HG03060 (cell line): ENCODE results near the gene TNFAIP1.
A peak's percentile ranks its signal among the peaks of the same experiment; 100 is the strongest.
"Not testable (repeated sequence)": the region's sequence is repeated elsewhere in the genome, so short reads cannot be mapped to it uniquely, and the experiment has no call there.

Source experiments
- ATAC-seq: cut with Tn5 transposase; IDR thresholded peaks from one replicate; pipeline ENCODE4 v1.9.1; 2021; ENCODE audit warnings: low read depth, moderate number of reproducible peaks; ENCODE audit not compliant: unreplicated experiment

TNFAIP1 gene, protein sequence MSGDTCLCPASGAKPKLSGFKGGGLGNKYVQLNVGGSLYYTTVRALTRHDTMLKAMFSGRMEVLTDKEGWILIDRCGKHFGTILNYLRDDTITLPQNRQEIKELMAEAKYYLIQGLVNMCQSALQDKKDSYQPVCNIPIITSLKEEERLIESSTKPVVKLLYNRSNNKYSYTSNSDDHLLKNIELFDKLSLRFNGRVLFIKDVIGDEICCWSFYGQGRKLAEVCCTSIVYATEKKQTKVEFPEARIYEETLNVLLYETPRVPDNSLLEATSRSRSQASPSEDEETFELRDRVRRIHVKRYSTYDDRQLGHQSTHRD

DNA sequence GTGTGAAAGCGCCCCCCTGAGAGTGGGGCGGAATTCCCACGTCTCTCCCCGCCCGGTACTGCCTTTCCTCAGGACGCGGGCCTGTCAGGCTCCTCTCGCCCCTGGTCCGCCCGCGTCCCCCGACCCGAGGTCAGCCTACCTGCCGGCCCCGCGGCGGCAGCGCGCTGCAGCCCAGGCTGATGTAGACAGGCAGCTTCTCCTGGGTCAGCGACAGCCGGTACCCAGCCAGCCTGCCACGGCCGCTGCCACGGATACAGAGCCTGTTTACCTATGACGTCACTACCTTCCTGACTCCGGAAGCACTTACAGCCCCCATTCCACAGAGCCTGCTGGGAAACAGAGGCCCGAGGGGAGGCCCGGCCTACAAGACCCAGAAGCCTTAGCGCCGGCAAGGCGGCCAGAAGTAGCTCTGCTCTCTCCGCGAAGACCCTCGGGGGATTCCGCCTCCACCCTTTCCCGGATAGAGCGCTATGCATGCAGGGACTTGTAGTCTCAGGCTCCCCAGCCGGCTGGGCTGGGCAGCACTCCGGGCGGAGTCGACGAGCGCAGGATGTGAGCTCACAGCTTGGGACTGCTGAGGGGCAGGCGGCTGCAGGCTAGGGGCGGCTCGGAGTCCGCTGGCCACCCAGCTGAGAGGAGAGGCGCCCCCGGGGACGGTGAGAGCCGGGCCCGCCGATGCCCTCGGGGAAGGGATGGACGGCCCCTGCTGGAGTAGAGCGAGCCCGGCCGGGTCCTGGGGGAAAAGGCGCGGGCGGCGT lies at the start of gene TNFAIP1, which contains the start of gene IFT20:
Gene TNFAIP1 (plus strand): TSS at position 561 of the 758 bp plus-strand sequence. CDS start 3,761 bp downstream, outside the sequence.
Gene IFT20 (minus strand): TSS at position 272 of the 758 bp plus-strand sequence. CDS start 3,487 bp downstream, outside the sequence.
- peak; percentile 94 for ATAC-seq

DNA sequence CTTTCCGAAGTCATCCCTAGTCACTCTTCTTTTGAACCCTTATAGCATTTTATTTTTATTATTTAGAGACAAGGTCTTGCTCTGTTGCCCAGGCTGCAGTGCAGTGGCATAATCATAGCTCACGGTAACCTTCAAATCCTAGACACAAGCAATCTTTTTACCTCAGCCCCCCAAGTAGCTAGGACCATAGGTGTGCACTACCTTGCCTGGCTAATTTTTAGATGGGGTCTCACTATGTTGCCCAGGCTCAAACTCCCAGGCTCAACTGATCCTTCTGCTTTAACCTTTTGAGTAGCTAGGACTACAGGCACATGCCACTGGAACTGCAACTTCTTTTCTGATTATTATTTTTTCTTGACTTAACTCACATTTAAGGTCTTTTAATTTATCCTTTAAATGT lies 49.6 kb upstream of the TNFAIP1 start:
- ATAC-seq, result no peak

DNA sequence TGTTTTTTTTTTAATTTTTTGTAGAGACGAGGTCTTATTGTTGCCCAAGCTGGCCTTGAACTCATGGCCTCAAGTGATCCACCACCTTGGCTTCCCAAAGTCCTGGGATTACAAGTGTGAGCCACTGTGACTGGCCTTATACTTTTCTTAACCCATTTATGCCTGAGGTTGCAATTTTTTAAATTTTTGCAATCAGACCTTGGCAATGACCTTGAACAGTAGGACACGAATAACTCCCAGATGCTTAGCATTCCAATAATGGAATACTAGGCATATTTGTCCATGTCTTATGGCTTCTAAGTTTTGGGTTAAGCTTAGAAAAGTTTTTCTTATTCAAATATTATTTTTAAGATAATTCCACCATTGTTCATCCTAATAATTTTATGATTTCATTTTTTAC lies 44.9 kb upstream of the TNFAIP1 start:
- no peak for ATAC-seq

DNA sequence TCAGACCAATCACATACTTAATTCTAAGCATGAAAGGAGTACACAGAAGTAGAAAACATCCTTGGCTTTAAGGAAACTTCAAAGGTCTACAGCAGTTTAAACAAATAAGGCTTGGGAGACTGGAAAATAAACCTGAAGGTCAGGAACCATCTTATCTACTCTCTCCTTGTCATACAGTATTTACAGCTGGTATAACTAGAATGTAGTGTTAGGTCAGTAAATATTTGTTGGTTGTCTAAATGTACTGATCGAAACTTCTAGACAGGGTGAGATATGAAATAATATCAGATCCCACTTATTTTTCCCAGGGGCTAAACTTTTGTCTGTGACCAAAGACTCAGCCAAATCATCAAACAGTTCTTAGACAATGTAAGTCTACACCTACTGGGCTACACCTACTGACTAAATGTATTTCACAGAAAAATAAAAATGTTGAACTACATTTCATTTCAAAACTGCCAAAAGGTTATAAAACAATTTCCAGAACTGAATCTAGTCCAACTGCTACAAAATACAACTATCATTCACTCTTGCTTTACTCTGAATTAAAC lies 43.7 kb upstream of the TNFAIP1 start:
- no peak for ATAC-seq

DNA sequence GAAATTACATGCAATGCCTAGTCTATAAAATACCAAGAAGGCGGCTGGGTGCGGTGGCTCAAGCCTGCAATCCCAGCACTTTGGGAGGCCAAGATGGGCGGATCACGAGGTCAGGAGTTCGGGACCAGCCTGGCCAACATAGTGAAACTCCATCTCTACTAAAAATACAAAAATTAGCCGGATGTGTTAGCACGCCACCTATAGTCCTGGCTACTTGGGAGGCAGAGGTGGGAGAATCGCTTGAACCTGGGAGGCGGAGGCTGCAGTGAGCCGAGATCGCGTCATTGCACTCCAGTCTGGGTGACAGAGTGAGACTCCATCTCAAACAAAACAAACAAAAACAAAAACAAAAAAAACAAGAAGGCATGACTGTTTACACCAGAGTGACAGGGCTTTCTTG lies 42.7 kb upstream of the TNFAIP1 start:
- ATAC-seq, result not testable (repeated sequence)

DNA sequence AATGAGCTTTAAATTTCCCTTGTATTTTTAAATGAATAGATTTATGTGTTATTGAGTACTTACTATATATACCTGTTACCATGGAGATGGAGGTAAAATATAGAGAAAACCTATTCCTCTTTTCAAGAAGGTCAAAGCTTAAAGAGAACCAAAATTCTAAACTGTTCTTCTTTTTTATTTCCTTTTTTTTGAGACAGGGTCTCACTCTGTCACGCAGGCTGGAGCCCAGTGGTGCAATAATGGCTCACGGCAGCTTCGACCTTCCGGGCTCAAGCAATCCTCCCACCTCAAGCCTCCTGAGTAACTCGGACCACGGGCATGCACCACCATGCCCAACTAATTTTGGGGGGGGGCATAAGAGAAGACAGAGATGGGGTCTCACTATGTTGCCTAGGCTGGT lies 41.6 kb upstream of the TNFAIP1 start:
- no peak for ATAC-seq

DNA sequence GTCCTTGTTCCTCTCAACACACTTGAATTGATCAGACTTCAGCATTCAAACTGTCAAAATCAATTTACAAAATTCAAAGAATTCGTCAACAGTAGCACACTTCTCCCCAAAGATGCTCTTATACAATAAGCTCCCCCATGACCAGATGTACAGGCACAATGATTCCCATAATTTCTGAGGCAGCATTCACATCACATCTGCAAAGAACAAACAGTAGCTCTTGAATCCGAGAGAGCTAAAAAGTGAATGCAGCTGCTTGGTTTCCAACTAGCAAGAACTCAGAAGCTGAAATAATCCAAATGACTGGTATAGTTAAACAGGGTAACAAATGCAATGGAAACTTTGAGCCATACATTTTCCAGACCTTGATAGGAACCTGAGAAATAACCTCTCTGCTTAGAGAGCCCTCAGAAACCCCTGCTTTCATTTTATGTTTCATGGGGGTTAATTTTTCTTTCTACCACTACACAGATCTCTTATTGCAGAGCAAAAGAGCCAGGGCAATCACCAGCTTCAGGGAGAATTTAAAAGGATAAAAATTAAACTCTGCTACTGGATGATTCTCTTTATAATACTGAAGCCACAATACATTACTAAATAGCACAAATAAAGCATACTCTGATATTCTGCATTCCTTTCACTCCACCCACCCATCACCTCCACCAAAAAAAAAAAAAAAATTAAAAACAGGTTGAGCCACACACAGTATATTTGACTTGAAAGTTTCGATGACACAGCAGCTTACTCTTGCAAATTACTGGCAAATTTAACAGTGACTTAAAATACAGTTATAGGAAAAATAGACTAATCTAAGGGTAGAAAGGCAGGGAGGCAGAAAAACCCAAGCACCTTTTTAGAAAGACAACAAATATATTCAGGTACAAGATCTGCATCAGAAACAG lies 39.6 kb upstream of the TNFAIP1 start:
- no peak for ATAC-seq

DNA sequence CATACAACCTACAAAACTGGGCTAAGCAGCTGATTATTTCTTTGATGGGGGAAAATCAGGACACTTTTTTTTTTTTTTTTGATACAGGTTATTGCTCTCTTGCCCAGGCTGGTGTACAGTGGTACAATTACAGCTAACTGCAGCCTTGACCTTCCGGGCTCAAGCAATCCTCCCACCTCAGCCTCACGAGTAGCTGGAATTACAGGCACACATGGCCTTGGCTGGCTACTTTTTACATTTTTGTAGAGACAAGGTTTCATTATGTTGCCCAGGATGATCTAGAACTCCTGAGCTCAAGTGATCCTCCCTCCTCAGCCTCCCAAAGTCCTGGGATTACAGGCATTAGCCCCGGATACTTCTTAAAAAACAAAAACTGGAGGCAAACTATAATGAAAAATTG lies 37.1 kb upstream of the TNFAIP1 start:
- no peak for ATAC-seq

DNA sequence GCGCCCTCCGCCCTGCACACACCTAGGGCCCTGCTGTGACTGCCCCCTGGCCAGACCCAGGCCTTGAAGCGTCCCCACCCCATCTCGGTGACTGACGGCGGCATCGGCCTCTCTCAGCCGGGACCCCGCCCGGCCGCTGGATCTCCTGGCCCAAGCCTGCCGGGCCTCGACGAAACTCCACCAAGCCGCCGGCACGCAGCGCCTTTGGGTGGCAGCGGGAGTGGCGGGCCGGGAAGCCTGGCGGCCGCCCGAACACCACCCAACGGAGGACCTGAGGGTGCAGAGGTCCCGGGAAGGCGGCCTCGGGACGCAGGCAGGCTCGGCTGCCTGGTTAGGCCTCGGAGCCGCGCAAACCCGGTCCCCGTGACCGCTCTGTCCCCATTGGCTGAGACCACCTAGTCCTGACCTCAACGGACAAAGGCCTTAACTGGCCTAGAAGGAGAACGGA lies 28.6 kb upstream of the TNFAIP1 start:
- ATAC-seq, result no peak

DNA sequence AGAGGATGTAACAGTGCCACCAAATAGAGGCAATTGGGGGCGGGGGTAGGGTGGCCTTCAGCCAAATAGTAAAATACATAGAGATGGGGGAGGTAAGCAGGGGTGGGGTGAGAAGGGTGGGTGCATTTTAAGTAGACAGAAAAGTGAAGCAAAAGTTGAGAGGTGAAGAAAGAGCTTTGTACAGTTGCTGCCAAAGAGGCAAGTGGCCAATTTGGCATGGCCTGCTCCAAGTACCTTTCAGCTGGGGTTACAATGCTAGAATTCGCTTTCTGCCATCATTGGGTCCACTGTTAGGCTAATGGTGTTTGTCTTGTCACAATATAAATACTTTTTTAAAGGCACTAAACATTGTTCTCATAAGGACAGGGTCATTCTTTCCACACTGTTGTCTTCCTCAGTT lies 21.7 kb upstream of the TNFAIP1 start:
- ATAC-seq, result no peak

DNA sequence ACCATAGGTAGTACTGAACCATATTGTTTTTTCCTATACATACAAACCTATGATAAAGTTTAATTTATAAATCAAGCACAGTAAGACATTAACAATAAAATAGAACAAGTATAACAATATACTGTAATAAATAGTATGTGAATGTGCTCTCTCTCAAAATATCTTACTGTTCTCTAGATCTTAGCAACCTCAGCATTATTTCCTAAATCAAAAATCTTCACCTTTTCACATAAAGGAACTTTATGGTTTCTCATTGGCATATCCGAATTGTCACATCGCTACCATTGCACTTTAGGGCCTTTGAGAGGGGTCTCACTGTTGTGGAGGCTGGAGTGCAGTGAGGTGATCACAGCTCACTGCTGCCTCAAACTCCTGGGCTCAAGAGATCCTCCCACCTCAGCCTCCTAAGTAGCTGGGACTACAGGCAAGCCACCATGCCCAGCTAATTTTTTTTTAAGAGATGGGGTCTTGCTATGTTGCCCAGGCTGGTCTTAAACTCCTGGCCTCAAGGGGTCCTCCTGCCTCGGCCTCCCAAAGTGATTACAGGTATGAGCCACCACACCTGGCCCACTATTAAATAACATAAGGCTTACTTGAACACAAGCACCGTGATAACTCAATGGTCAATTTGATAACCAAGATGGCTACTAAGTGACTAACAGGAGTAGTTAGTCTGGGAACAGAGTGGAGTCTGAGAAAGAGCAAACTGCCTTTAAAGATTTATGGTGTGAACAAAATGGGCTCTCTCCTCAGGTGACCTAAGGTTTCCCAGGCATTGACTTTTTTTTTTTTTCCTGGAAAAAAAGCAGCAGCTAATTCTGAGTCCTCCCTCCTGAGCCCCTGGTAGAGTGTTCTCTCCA lies 19.5 kb upstream of the TNFAIP1 start:
- ATAC-seq, result no peak

DNA sequence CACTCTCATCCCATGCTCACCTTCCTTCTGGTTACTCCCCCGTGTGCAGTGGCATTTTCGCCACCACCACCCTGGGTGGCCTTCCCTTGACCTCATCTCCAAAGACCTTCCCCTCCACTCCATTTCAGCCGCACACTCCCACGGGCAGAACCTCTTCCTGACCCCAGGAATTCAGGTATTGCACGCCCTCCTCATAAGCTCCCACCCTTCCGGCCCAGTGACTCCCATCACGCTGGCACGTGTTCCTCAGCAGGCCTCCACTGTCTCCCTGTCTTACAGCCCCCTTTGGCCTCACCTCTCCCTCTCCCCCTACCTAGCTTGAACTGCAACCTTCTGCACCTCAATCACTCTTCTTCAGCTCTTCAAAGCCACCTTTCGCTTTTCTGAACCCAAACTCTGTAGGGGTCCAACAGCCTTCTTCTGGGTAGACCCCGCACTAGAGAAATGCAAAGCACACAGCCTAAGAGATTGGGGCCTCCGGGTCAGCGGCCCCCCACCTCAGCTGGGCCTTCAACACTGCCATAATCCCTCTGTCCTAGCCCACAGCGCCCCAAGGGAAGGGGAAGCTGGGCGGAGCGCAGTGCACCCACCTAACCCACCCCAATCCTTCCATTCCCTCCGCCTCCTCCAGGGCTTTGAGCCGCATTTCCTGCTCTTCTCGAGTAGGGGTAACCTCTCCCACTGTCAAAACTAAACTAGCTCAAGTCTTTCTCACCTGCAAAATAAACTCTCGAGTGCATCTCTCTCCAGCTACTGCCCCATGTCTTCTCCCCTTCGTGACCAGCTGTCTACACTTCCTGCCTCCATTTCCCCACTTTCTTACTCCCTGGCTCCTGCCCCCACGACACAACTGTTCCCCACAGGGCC lies 18.2 kb upstream of the TNFAIP1 start:
- no peak for ATAC-seq

DNA sequence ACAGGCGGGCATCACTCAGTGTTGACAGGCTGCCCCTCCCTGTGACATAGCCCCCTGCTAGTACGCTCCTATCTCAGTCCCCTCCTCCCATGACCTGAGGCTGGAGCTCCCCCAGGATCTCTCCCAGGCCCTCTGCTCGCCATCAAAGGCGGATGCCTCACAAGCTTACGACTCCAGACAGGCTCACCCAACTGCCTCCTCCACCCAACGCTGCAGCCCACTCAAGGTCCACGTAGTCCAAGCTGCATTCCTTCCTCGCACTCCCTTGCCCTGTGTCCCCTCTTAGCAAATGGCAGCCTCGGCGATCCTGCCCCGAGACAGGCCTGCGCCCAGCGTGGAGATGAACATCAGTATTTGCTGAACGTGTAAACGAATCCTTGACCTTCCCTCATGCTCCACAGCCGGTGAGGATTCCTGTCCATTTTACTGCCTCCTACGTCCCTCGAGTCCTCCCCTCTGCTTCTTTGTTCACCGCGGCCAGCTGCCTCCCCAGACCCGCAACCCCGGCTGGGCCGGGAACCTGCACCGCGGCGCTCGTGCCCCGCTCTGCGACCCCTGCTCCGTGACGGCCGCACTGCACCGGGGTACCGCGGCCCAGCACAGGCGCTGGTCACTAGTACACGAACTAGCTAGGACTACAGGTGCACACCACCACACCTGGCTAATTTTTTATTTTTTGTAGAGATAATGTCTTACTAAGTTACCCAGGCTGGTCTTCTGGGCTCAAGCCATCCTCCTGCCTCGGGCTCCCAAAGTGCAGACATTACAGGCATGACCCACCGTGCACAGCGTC lies 17.4 kb upstream of the TNFAIP1 start:
- no peak for ATAC-seq

DNA sequence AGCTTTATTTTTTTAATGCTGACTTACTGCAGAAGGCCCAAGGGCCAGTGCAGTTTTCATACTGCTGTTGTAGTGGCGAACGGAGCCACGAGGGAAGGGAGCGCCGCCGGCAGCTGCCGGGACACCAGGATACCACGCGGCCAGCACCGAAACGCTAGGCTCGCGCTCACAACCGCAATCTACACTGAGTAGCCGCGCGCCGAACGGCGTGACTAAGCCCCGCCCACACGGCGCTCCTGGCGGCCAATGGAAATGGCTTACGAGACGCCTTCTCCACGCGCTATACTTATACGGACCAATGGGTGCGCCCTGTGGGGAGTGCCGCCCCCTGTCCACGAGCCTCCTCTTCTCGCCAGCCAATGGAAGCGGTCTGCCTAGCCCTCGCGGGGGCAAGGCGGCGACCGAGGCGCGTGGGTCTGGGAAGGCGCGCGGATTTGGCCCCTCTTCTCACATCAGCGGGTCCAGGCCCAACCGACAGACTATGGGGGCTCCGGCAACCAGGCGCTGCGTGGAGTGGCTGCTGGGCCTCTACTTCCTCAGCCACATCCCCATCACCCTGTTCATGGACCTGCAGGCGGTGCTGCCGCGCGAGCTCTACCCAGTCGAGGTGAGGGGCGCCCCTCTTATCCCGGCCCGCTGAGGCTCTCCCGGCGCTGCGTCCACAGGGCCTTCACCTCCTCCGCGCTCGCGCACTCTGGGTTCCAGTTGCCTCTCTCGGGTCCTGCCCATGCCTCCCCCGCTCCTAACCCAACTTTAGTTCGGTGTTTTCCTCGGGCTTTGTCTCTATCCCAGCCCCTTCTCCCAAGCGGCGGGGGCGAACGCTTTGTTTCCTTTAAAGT lies 16.6 kb upstream of the TNFAIP1 start, which contains the start of gene TMEM97:
Gene TMEM97 (plus strand): TSS at position 442 of the 839 bp plus-strand sequence. CDS start 40 bp downstream, at position 482.
- ATAC-seq, result peak; percentile 92

DNA sequence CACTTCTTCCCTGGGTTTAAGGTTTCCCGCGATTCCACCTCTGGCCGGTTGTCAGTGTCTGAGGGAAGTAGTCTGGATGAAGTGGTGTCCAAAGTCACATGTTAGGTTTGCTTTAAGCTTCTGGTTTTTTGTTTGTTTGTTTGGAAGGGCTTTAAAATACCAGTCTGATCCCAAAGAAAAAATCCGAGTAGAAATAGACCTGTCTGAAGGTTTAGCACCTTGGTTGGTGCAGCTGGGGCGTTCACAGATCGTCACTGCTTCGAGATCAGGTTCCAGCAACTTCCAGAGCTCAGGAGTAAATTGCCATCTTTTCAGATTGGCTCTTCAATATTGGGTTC lies 16.0 kb upstream of the TNFAIP1 start:
- ATAC-seq, result no peak

DNA sequence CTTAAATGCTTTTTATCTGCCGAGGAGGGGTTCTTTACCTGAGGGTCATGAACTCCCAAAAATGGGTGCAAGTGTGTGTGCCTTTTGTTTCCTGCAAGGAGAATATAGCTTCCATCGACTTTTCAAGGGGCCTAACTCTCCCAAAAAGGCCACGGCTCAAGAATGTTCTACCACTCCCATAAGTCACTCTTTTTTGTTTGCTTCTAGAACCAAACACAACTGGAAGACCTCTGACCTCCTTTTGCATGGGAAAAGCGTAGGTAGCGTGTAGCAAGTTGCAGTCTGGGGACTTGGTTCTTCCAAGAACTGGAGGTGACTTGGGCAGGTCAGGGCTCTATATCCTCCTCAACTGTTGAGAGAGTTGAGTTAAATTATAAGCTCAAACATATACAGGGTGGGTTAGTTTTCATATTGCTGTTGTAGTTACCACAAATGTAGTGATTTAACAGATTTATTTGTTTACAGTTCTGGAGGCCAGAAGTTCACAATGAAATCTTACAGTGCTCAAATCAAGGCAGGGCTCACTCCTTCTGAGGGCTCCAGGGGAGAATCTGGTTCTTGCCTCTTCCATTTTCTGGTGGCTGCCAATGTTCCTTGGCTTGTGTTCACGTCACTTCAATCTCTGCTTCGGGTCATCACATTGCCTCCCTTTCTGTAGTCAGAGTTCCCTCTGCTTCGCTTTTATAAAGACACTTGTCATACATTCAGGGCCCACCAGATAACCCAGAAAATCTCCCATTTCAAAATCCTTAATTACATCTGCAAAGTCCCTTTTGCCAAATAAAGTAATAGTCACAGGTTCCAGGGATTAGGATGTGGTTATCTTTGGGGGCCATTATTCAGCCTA lies 15.1 kb upstream of the TNFAIP1 start:
- ATAC-seq, result no peak
